DMS114 treated with DMSO at 0.1 percent for 48 hours (cell line): ENCODE measurements around the gene SLC16A8.

Experiments used
- DNase-seq: peaks from one replicate; lab custom pipeline; 2025; ENCODE audit not compliant: unreplicated experiment; lab: John Stamatoyannopoulos, UW

Gene SLC16A8

GRCh38 chr22:38112381-38112780 is 28.4 kb upstream of the SLC16A8 start:
- no peak for DNase-seq

- no peak for DNase-seq
Observed at GRCh38 chr22:38111925-38112355, 28.0 kb upstream of the SLC16A8 start.

GRCh38 chr22:38110863-38111852 is 27.2 kb upstream of the SLC16A8 start:
- no peak for DNase-seq

- DNase-seq, result no peak
Observed at GRCh38 chr22:38110008-38110862, 26.3 kb upstream of the SLC16A8 start, which contains the start of gene BAIAP2L2. Gene BAIAP2L2 (minus strand): TSS chr22:38110684. CDS start chr22:38110525, 159 bp downstream.

GRCh38 chr22:38109371-38110001 is 25.5 kb upstream of the SLC16A8 start:
- no peak for DNase-seq

GRCh38 chr22:38108561-38109319 is 24.8 kb upstream of the SLC16A8 start:
- DNase-seq, result no peak

- DNase-seq, result no peak
Observed at GRCh38 chr22:38107692-38108515, 23.9 kb upstream of the SLC16A8 start.

GRCh38 chr22:38106814-38107578 is 23.0 kb upstream of the SLC16A8 start:
- no peak for DNase-seq

GRCh38 chr22:38104084-38104483 is 20.1 kb upstream of the SLC16A8 start:
- DNase-seq, result no peak

GRCh38 chr22:38103641-38104040 is 19.7 kb upstream of the SLC16A8 start:
- no peak for DNase-seq

GRCh38 chr22:38098410-38099249 is 14.6 kb upstream of the SLC16A8 start:
- no peak for DNase-seq

GRCh38 chr22:38097557-38098409 is 13.8 kb upstream of the SLC16A8 start:
- no peak for DNase-seq

GRCh38 chr22:38097058-38097457 is 13.1 kb upstream of the SLC16A8 start:
- DNase-seq, result no peak

GRCh38 chr22:38089474-38089851 is 5.5 kb upstream of the SLC16A8 start:
- no peak for DNase-seq

GRCh38 chr22:38088629-38089473 is 4.9 kb upstream of the SLC16A8 start:
- no peak for DNase-seq

- DNase-seq, result no peak
Observed at GRCh38 chr22:38087855-38088254, 3.9 kb upstream of the SLC16A8 start.
